Measurements from ENCODE around the gene CMC4. TPM values are rescaled to one million over a fixed set of nuclear protein-coding genes. Genes with fewer than 3 reads are reported as not detected.

The CMC4 gene
- total RNA-seq, 1 donor from 2014 or later, result 14.6 TPM

- no peak for DNase-seq (ENCODE audit: low spot score)
- Mint-ChIP-seq H3K36me3 (no peaks in the 10 kb centered on the region), H3K4me1 (peaks cover 3% of the 10 kb centered on the region), H3K4me3 (peak overlapping the region; percentile 41), H3K9me3 (peaks cover 3% of the 10 kb centered on the region), H3K27ac (no peak overlapping the region), H3K27me3 (ENCODE audit: insufficient read depth, low read depth) (peaks cover 8% of the 10 kb centered on the region)
- Histone ChIP-seq H3K9ac (no peak overlapping the region), H3K4me2 (no peak overlapping the region), H3K79me2 (ENCODE audit: low read depth) (peaks cover 9% of the 10 kb centered on the region), H3K9me3 (ENCODE audit: low read depth) (no peaks in the 10 kb centered on the region), H3K27ac (no peak overlapping the region), H3K27me3 (no peaks in the 10 kb centered on the region), H3K36me3 (no peaks in the 10 kb centered on the region), H3K4me1 (peaks cover 6% of the 10 kb centered on the region), H3K4me3 (no peak overlapping the region), H3F3A (ENCODE audit: low read depth) (peaks cover 12% of the 10 kb centered on the region), H4K20me1 (ENCODE audit: low read depth) (no peaks in the 10 kb centered on the region), H2AFZ (replicated peaks) (no peak overlapping the region)
- no peak for TF ChIP-seq EZH2 (IDR thresholded peaks at IDR 0.05)
- TF ChIP-seq CTCF (IDR thresholded peaks at IDR 0.05), result no peak
- TF ChIP-seq EZH2phosphoT487 (IDR thresholded peaks at IDR 0.05), result no peak
Measured at GRCh38 chrX:155023907-155024833, 46.8 kb downstream of the CMC4 start.

- Histone ChIP-seq H3K36me3 (no peaks in the 10 kb centered on the region), H3K4me3 (no peak within 1 kb of the TSS), H3K9me3 (ENCODE audit: low read depth) (no peaks in the 10 kb centered on the region), H3K4me2 (no peak within 1 kb of the TSS), H2AFZ (replicated peaks) (no peak within 1 kb of the TSS), H3K9ac (no peak within 1 kb of the TSS), H4K20me1 (ENCODE audit: low read depth) (no peaks in the 10 kb centered on the region), H3K27ac (no peak within 1 kb of the TSS), H3K27me3 (no peaks in the 10 kb centered on the region), H3F3A (ENCODE audit: low read depth) (peaks cover 12% of the 10 kb centered on the region), H3K79me2 (ENCODE audit: low read depth) (peaks cover under 1% of the 10 kb centered on the region), H3K4me1 (no peaks in the 10 kb centered on the region)
- DNase-seq (ENCODE audit: low spot score), result no peak
- Mint-ChIP-seq H3K27ac (no peak within 1 kb of the TSS), H3K9me3 (peaks cover 3% of the 10 kb centered on the region), H3K4me3 (no peak within 1 kb of the TSS), H3K4me1 (no peaks in the 10 kb centered on the region), H3K36me3 (no peaks in the 10 kb centered on the region), H3K27me3 (ENCODE audit: insufficient read depth, low read depth) (peaks cover 8% of the 10 kb centered on the region)
- TF ChIP-seq EZH2phosphoT487 (IDR thresholded peaks at IDR 0.05), result no peak
- TF ChIP-seq EZH2 (IDR thresholded peaks at IDR 0.05), result no peak
- no peak for TF ChIP-seq CTCF (IDR thresholded peaks at IDR 0.05)
Measured at GRCh38 chrX:155022585-155022984, 48.4 kb downstream of the CMC4 start, which contains the start of gene F8. Gene F8, minus strand, starts transcription at chrX:155022723. Its CDS starts 171 bp downstream, at chrX:155022552.

GRCh38 chrX:155020591-155020990 lies 50.3 kb downstream of the CMC4 start:
- no peak for DNase-seq (ENCODE audit: low spot score)
- no peaks in the 10 kb centered on the region for H3K36me3 ChIP-seq
- H3K4me2 ChIP-seq, result no peak overlapping the region
- no peaks in the 10 kb centered on the region for H3K9me3 ChIP-seq (ENCODE audit: low read depth)
- Mint-ChIP-seq H3K4me1 (no peaks in the 10 kb centered on the region), H3K4me3 (no peak overlapping the region), H3K27ac (no peak overlapping the region), H3K36me3 (no peaks in the 10 kb centered on the region), H3K27me3 (ENCODE audit: insufficient read depth, low read depth) (peaks cover 8% of the 10 kb centered on the region), H3K9me3 (peaks cover 3% of the 10 kb centered on the region)
- H3K9ac ChIP-seq, result no peak overlapping the region
- H3K27ac ChIP-seq, result no peak overlapping the region
- H3F3A ChIP-seq (ENCODE audit: low read depth), result no peaks in the 10 kb centered on the region
- no peak overlapping the region for H3K4me3 ChIP-seq
- no peaks in the 10 kb centered on the region for H3K27me3 ChIP-seq
- no peaks in the 10 kb centered on the region for H3K79me2 ChIP-seq (ENCODE audit: low read depth)
- no peaks in the 10 kb centered on the region for H3K4me1 ChIP-seq
- H2AFZ ChIP-seq (replicated peaks), result no peak overlapping the region
- TF ChIP-seq EZH2 (IDR thresholded peaks at IDR 0.05) (no peak), CTCF (IDR thresholded peaks at IDR 0.05) (no peak), EZH2phosphoT487 (IDR thresholded peaks at IDR 0.05) (no peak)
- H4K20me1 ChIP-seq (ENCODE audit: low read depth), result no peaks in the 10 kb centered on the region

Other genes starting within 250 kb of the CMC4 start
- gene SMIM9, start 236.5 kb downstream of the CMC4 start, total RNA-seq (ENCODE audit: low replicate concordance), result not detected in 2 replicates
- 5.5 and 8.7 TPM in 2 replicates for gene F8A1, start 184.8 kb downstream of the CMC4 start, total RNA-seq (ENCODE audit: low replicate concordance)
- 4.8 and 9.8 TPM in 2 replicates for gene F8, start 48.4 kb downstream of the CMC4 start, total RNA-seq (ENCODE audit: low replicate concordance)
- 58.8 and 70.9 TPM in 2 replicates for gene FUNDC2, start 44.3 kb downstream of the CMC4 start, total RNA-seq (ENCODE audit: low replicate concordance)
- gene MTCP1, start within 50 bp of the CMC4 start, total RNA-seq (ENCODE audit: low replicate concordance), result 1.2 and 1.4 TPM in 2 replicates
- gene BRCC3, start 372 bp upstream of the CMC4 start, total RNA-seq (ENCODE audit: low replicate concordance), result 12.0 and 18.9 TPM in 2 replicates
- 115 and 217 TPM in 2 replicates for gene VBP1, start 145.3 kb upstream of the CMC4 start, total RNA-seq (ENCODE audit: low replicate concordance)
- gene RAB39B, start 193.4 kb upstream of the CMC4 start, total RNA-seq (ENCODE audit: low replicate concordance), result 6.3 and 8.7 TPM in 2 replicates